HG03460 (cell line): ENCODE data around the gene GYS2.

Experiments
- ATAC-seq: cut with Tn5 transposase; IDR thresholded peaks from one replicate; pipeline ENCODE4 v1.9.1; 2021; ENCODE audit not compliant: unreplicated experiment

The GYS2 gene

GRCh38 chr12:21509768-21510167 is 94.9 kb downstream of the GYS2 start:
- peak; percentile 92 for ATAC-seq

GRCh38 chr12:21507849-21508248 is 96.8 kb downstream of the GYS2 start:
- ATAC-seq, result no peak

- no peak for ATAC-seq
Observed at GRCh38 chr12:21505888-21506287, 98.8 kb downstream of the GYS2 start.

- no peak for ATAC-seq
Observed at GRCh38 chr12:21502872-21503271, 101.8 kb downstream of the GYS2 start.

GRCh38 chr12:21502164-21502496 is 102.5 kb downstream of the GYS2 start:
- peak; percentile 6 for ATAC-seq

- peak; percentile 99 for ATAC-seq
Observed at GRCh38 chr12:21501258-21502163, 103.1 kb downstream of the GYS2 start, which contains the start of the genes GOLT1B and RECQL. Gene GOLT1B, plus strand, starts transcription at chr12:21501789. Its CDS starts 135 bp downstream, at chr12:21501924. Gene RECQL, minus strand, starts transcription at chr12:21501635. Its CDS starts 2,065 bp downstream, at chr12:21499570.

- peak; percentile 1 for ATAC-seq
Observed at GRCh38 chr12:21500786-21501257, 103.8 kb downstream of the GYS2 start.

GRCh38 chr12:21499765-21500164 is 104.9 kb downstream of the GYS2 start:
- no peak for ATAC-seq
